Kidney tubule cell (primary cell): Measurements from ENCODE around the gene APCS.

Experiments
- DNase-seq: peaks from one replicate; pipeline ENCODE4 v3.0.0-alpha.2; 2018; ENCODE audit warnings: low spot score

APCS gene, protein sequence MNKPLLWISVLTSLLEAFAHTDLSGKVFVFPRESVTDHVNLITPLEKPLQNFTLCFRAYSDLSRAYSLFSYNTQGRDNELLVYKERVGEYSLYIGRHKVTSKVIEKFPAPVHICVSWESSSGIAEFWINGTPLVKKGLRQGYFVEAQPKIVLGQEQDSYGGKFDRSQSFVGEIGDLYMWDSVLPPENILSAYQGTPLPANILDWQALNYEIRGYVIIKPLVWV

DNA sequence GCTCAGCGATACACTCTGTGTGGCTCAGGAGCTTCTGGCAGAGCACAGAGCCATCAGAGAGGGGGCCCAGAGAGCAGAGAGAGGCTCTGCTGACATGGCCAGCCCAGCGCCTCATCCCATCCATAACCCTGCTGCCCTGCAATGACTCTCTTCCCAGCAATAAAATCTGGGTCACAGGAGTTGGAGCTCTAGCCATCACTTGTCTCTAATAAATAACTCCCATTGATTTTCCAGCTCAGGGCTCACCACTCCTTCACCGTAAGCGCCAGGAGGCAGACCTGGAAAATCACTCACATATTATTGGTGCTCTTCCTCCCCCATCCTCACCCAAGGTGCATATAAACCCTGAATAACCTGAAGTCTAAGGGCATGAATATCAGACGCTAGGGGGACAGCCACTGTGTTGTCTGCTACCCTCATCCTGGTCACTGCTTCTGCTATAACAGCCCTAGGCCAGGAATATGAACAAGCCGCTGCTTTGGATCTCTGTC lies at the start of gene APCS:
APCS (plus strand) TSS at position 366 of the 491 bp plus-strand sequence; CDS start at position 462, 96 bp downstream.
- no peak for DNase-seq

DNA sequence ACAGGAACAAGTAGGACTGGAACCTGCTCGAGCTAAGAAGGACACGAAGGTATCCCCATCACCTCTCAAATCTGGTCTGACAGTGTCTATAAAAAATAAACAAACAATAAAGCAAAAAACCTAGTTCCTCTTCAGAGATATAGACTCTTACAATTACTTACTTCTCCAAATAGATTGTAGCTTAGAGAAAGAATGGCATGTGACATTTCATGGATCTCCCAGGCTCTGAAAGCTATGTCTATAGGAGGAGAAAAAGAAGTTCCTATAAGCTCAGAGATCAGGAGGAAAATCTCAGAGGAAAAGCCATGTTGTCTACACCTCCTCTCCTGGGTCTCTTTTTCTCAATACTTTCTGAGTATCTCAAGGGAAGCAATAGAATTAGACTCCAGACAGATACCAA lies 39.5 kb upstream of the APCS start:
- DNase-seq, result no peak

DNA sequence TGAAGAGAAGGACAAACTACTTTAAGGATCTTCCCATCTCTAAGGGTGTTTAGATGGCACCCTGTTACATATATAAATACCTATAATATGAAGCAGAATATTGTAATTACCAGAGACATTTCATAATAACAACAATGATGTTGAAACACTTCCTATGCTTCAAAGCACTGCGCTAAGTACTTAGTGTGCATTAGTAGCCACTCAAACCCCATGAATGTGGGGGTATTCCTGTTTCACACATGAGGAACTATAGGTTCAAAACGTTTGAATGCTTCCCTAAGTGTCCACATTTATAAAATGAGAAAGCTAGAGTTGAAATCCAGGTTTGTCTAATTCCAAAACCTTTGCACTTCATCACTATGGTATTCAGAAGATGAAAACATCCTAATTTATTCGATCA lies 33.4 kb upstream of the APCS start:
- DNase-seq, result no peak

DNA sequence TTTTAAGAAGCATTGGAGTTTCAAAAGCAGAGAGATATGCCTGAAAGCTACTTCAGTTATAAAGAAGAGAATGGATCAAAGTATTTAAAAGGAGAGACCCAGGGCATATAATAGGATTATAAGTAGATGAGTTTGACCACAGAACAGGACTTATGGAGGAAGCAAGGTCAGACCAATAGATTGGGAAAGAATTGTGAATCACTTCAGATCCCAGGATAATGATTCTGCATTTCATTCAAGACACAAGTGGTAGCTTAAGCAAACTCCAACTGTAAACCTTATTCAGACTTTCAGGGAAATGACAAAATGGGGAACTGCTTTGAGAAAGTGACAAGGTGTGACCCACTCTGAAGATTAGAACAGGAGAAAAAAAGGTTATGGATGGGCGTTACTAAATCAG lies 32.9 kb upstream of the APCS start:
- DNase-seq, result no peak

DNA sequence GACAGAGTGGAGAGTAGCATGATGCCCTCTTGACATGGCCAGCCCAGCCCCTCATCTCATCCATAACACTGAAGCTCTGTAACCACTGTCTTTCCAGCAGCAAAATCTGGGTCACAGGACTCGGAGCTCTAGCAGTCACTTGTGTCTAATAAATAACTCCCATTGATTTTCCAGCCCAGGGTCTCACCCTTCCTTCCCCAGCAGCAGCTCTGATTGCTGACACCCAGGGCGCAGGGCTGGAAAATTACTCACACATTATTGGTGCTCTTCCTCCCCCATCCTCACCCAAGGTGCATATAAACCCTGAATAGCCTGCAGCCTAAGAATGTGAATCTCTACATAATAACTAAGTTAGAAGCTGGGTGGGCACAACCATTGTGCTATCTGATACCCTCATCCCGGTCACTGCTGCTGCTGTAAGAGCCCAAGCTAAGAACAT lies 30.7 kb upstream of the APCS start:
- DNase-seq, result no peak

DNA sequence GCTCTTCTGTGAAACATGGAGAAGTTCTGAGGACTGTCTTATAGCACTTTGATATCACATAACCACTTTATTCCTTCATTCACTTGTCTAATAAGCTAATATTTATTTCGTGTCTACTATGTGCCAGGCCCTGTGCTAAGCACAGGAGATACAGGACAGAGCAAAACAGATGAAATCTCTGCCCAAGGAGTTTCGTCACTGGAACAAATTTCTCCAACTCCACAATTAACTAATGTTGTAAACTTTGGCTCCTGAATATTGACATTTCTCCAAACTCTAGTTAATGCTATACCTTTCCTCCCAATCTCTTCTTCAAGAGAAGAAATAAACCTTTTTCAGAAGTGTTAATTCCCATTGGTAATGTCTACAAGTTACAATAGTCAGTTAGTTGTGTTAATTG lies 27.0 kb upstream of the APCS start:
- DNase-seq, result no peak

DNA sequence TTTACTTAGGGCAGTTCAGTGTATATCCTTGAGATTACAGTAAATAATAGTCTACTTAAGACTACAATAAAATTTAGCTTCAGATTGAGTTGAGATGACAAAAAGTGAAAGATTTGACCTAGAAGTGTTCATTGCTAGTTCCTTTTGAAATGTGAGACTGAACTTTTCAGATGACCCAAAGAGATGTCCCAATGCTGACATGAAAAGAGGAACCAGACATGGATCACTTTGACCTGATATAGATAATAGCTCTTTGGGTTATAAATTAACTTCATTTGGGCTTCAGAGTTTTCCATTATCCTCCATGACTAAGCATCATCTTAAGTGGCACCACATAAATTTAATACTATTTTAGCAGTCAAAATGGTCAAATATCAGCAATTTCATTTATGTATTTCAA lies 26.1 kb upstream of the APCS start:
- DNase-seq, result no peak

DNA sequence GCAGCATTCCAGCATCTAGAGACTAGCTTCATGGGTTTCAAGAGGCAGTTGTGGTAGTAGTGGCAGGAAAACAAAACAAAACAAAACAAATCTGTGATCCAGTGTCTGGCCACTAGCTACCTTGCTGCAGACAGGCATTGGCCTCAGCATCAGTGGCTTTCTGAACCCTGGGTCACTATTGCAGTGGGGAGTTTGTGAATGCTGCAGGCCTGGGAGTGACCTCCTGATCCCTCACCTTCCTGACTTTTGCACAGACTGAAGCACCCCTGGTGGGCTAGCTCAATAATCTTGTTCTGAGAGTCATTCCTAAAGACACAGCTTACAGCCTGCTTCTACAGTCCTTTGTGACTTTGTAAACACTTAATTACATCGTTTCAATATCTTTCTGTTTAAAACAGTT lies 24.9 kb upstream of the APCS start:
- DNase-seq, result no peak

DNA sequence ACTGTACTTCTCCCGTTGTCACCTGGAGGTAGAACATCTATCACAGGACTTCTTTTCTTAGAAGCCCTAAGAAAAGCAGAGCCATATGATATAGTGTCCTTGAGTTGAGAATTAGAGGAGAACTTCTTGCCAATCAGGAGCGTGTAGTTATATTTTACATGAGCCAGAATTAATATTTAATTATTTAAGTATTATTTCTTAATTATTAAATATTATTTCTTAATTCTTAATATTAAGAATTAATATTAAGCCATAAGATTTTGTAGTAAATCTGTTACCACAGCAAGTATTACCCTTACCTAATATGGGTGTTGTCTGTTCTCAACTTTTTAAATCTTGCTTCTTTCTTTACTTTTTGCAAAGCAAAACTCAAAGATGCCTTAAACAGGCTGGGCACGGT lies 10.2 kb upstream of the APCS start:
- DNase-seq, result no peak

DNA sequence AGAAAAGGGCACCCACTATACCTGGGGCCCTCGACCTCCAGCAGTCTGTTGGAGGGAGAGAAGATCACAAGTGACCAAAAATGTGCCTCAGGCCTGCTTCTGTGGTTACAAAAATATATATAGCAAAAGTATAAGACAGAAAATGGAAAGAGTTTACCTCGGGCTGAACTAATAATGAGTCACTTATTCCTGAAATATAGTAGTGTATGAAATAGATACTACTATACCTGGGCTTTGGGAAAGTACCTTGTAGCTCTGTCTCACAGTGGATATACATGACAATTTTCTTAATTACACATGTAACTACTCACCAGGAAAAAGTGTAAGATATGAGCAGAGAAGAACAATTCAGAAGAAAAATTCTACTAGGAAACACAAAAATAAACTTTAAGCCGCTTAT lies 7.3 kb upstream of the APCS start:
- no peak for DNase-seq

DNA sequence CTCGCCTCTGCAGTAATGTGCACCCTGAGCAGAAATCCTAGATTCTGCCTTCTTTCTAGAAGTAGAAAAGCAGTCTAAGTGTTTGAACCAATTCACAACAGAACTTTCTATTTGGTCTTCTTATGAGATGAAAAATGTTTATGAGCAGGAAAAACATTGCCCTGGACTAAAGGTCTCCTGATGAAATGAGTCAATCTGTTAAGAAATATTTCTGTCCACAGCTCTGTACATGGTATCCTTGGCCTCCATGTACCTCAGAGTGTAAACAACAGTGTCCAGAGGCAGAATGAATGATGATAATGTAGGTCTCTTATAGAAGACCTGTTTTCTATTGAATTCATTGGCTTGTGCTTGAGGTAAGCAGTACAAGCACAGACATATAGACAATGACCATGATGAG lies 6.2 kb upstream of the APCS start:
- DNase-seq, result no peak

DNA sequence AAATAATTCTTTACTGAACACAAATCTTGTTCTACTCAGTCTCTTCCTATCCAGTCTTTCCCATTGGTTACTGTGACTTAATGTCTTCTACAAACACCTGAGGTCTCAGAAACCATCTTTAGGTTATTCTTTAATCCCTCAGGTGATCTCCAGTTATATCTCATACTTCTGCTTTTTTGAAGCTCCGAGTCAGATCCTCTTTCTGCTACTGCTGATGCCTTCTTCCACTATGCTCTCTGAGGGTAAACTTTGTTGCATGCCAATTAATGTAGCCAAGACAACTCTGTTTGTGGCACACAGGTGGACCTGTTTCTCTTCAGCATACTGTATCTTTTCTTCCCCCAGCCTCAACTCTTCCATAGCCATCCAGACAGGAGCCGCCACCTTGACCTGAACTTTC lies 3.1 kb upstream of the APCS start:
- DNase-seq, result no peak

DNA sequence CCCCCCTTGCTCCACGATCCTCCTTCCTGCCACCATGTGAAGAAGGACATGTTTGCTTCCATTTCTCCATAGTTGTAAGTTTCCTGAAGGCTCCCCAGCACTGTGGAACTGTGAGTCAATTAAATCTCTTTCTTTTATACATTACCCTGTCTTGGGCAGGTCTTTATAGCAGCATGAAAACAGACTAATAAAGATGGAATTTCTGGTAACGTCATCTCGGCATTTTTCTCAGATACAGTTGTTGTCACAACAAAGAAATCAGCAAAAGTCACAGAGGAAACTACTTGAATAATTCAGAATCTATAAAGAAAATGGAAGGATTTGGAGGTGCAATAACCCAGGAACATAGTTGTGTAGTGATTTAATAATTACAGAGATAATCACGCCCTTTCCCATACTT lies 4.4 kb downstream of the APCS start:
- DNase-seq, result no peak

DNA sequence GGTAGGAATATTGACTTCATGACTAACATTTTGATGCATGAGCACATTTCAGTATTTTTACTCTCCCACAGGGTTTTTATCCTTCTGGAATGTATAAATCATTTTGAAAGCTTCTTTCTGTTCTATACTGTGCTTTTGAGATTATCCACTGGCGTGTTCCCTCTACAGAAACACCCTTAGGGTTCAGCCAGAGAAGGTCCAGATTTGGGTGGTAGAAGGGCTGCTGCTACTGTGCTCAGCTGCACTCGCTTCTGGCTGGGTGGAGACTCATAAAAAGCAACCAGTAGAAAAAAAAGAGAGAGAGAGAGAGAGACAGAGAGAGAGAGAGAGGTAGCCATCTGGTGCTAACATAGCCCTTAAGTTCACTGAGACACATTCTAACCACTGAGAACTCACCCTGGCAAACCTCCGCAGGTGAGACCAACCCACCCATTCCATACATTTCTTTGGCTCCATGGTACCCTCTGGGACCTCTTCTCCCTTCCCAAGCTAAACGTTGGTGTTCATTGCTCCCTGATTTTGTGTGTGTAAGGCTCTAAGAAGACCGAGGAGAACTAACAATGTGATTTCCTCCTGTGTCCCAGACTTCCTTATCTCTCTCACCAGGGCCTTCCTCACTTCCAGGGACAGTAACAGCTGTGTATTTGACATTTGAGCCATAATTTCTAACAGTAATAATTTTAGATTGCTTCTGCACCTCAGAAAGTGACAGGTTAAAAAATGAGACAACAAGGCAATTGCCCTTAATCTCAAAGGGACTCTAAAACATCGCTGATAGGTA lies 7.2 kb downstream of the APCS start:
- peak; percentile 40 for DNase-seq

DNA sequence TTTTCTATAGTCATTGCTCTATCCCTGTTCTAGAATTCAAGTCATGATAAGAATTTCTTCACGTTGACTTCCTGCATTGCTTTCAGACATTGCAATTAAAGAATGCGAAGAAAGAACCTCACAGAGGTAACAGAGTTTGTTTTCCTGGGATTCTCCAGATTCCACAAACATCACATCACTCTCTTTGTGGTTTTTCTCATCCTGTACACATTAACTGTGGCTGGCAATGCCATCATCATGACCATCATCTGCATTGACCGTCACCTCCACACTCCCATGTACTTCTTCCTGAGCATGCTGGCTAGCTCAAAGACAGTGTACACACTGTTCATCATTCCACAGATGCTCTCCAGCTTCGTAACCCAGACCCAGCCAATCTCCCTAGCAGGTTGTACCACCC lies 10.6 kb downstream of the APCS start:
- peak; percentile 99 for DNase-seq

DNA sequence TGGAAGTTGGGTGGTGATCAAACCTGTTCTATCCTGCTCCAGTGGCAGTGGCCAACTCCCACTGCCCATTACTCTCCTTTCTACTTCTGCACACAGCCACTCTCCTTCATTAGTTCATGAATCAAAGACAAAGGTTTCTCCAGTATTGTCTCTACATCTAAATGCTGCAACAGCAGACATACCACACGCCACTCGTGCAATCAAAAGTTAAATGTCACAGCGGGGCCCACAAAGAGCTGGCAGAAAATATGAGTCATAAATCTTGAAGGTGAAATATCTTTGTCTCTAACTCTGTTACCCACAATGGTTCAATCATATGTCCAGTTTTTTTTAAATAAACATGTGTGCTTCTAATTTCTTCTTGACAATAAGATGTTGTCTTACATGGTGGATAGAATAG lies 13.3 kb downstream of the APCS start:
- peak; percentile 20 for DNase-seq

DNA sequence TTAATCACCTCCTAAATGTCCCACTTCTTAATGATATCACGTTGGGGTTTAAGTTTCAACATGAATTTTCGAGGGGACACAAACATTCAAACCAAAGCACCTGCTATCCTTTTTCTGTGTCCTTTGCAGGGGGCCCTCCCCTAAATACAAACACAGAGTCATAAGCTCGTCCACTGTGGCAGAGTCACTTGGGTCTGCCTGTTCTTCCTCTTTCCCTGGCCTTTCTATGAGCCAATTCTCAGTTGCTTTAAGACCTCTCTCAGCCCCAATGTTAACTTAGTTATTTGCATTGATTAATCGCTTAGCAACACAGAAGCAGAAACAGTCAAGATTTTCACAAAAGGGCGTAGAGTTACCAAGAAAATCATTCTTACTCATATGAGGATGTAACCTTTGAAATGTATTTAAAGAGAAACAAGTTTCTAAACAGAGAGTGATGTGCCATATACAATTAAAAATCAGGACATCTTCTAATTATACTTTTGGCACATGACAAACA lies 14.9 kb downstream of the APCS start:
- DNase-seq, result no peak

DNA sequence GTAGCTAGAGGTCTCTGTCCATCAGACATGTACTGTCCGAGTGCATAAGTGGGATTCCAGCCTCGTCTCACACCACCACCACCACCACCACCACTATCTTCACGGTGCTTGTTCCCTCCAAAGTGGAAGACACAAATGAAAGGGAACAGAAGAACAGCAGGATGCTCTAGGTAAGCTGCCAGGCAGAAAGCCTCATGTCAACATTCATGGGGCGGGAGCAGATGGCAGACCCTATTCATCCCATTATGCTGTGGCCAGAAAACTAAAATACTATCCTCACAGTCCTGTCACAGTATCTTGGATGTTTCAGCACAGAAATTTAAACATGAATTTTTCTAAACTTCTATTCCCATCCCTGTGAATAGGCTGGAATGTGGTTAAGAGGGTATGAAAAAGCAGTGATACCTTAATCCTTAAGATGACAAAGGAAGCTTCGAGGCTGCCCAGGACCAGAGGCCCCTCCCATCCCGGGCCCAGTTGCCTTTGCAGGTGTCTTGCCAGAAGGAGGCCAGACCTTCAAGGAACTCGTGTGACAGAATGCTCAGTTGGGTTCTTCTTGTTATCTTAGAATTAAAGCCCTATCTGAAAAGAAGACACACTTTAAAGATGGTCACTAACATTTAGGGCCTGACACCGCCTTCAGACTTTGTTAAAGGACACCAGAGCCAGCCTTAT lies 24.7 kb downstream of the APCS start:
- no peak for DNase-seq

DNA sequence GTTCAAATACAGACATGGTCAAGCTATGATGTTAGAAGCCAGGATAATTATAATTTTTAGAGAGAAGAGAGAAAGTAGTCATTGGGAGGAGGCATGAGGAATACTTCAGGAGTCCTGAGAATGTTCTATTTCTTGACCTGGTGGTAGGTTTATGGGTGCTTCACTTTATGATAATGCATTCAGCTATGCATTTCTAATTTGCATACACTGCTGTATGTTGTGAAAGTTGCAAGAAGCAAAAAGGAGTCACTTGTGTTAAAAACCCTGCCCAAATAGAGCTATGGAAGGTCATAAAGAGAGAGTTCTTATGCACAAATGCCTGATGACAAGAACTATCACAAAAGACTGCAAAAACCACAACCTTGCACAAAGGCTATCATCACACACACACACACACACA lies 45.3 kb downstream of the APCS start:
- no peak for DNase-seq
